PFSK-1 (cell line): ENCODE results near the gene KASH5.

Experiments used
- FOXP2 ChIP-seq: optimal IDR thresholded peaks from 2 replicates; pipeline ENCODE3; 2011; ENCODE audit warnings: borderline replicate concordance, control low read depth, inconsistent platforms; ENCODE audit not compliant: insufficient read depth; ENCODE audit errors: extremely low read length, extremely low read depth
- POLR2AphosphoS5 ChIP-seq: IDR thresholded peaks from 2 replicates; pipeline ENCODE4 v1.6.1; 2012; ENCODE audit warnings: low read depth, mild to moderate bottlenecking, control low read depth, low read length, moderate library complexity
- SIN3A ChIP-seq: IDR thresholded peaks from 2 replicates; pipeline ENCODE4 v1.6.1; 2012; ENCODE audit warnings: mild to moderate bottlenecking, low read length, moderate library complexity, borderline replicate concordance; ENCODE audit not compliant: insufficient read depth
- TAF1 ChIP-seq: IDR thresholded peaks from 2 replicates; pipeline ENCODE4 v1.6.1; 2012; ENCODE audit warnings: low read length, control low read depth, borderline replicate concordance; ENCODE audit not compliant: insufficient read depth
- TF ChIP-seq, protein P1 (sequence below), 2 experiments: IDR thresholded peaks; 2 replicates each; pipeline versions ENCODE4 v1.6.1 to v1.8.0; 2011 to 2012; ENCODE audit warnings: low read depth in 2 of 2, low read length in 2 of 2, control low read depth in 1 of 2, inconsistent platforms in 1 of 2, mild to moderate bottlenecking in 1 of 2, moderate library complexity in 1 of 2; ENCODE audit not compliant: insufficient read depth in 1 of 2

KASH5 gene

GRCh38 chr19:49434907-49435583 lies 47.0 kb downstream of the KASH5 start:
- TF ChIP-seq, protein P1, sequence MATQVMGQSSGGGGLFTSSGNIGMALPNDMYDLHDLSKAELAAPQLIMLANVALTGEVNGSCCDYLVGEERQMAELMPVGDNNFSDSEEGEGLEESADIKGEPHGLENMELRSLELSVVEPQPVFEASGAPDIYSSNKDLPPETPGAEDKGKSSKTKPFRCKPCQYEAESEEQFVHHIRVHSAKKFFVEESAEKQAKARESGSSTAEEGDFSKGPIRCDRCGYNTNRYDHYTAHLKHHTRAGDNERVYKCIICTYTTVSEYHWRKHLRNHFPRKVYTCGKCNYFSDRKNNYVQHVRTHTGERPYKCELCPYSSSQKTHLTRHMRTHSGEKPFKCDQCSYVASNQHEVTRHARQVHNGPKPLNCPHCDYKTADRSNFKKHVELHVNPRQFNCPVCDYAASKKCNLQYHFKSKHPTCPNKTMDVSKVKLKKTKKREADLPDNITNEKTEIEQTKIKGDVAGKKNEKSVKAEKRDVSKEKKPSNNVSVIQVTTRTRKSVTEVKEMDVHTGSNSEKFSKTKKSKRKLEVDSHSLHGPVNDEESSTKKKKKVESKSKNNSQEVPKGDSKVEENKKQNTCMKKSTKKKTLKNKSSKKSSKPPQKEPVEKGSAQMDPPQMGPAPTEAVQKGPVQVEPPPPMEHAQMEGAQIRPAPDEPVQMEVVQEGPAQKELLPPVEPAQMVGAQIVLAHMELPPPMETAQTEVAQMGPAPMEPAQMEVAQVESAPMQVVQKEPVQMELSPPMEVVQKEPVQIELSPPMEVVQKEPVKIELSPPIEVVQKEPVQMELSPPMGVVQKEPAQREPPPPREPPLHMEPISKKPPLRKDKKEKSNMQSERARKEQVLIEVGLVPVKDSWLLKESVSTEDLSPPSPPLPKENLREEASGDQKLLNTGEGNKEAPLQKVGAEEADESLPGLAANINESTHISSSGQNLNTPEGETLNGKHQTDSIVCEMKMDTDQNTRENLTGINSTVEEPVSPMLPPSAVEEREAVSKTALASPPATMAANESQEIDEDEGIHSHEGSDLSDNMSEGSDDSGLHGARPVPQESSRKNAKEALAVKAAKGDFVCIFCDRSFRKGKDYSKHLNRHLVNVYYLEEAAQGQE (IDR thresholded peaks at IDR 0.05; ENCODE audit: insufficient read depth in 1 of 2, low read depth in 2 of 2, low read length in 2 of 2): no peak
- no peak for TF ChIP-seq SIN3A
- no peak for TF ChIP-seq POLR2AphosphoS5
- TF ChIP-seq FOXP2: no peak
- no peak for TF ChIP-seq TAF1

DNA sequence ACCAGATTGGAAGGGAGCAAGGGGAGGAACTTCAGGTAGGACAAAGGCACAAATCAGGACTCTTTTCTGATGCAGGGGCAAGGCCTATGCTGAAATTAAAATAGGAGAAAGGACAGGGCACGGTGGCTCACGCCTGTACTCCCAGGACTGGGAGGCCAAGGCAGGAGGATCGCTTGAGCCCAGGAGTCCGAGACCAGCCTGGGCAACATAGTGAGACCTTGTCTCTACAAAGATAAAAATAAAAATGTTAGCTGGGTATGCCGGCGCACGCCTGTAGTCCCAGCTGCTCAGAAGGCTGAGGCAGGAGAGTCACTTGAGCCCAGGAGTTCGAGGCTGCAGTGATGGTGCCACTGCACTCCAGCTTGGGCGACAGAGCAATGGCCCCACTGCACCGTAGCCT lies 47.6 kb downstream of the KASH5 start:
- TF ChIP-seq FOXP2 (no peak), TAF1 (no peak), POLR2AphosphoS5 (no peak), SIN3A (no peak)
- TF ChIP-seq, protein P1 (IDR thresholded peaks at IDR 0.05; ENCODE audit: insufficient read depth in 1 of 2, low read depth in 2 of 2, low read length in 2 of 2): no peak

GRCh38 chr19:49436381-49437017 lies 48.5 kb downstream of the KASH5 start:
- TF ChIP-seq, protein P1 (IDR thresholded peaks at IDR 0.05; ENCODE audit: insufficient read depth in 1 of 2, low read depth in 2 of 2, low read length in 2 of 2): no peak
- TF ChIP-seq FOXP2: no peak

GRCh38 chr19:49437231-49437630 lies 49.2 kb downstream of the KASH5 start:
- TF ChIP-seq TAF1 (no peak), FOXP2 (no peak), POLR2AphosphoS5 (no peak)
- TF ChIP-seq, protein P1 (IDR thresholded peaks at IDR 0.05; ENCODE audit: insufficient read depth in 1 of 2, low read depth in 2 of 2, low read length in 2 of 2): no peak

DNA sequence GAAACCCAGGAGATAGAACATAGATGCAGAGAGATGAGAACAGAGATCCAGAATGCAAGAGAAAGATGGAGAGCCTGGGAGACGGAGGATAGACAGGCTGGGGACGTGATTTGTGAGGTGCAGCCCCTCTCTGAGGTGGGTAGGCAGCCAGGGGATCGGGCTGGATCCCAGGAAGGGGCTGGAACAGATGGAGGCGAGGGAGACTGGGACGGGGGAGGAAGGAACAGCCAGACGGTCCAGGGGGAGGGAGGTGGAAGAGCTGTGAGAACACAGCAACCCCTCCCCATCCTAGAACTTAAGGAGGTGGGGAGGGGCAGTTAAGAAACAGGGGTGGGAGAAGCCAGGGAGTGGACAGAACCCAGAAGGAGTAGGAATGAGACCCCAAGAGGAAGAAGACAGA lies 50.2 kb downstream of the KASH5 start:
- TF ChIP-seq POLR2AphosphoS5 (no peak), FOXP2 (no peak)
- TF ChIP-seq, protein P1 (IDR thresholded peaks at IDR 0.05; ENCODE audit: insufficient read depth in 1 of 2, low read depth in 2 of 2, low read length in 2 of 2): no peak
